ENCODE measurements around the gene VARS2.
"Not testable (repeated sequence)": the region's sequence is repeated elsewhere in the genome, so short reads cannot be mapped to it uniquely, and the experiment has no call there.

Gene VARS2

DNA sequence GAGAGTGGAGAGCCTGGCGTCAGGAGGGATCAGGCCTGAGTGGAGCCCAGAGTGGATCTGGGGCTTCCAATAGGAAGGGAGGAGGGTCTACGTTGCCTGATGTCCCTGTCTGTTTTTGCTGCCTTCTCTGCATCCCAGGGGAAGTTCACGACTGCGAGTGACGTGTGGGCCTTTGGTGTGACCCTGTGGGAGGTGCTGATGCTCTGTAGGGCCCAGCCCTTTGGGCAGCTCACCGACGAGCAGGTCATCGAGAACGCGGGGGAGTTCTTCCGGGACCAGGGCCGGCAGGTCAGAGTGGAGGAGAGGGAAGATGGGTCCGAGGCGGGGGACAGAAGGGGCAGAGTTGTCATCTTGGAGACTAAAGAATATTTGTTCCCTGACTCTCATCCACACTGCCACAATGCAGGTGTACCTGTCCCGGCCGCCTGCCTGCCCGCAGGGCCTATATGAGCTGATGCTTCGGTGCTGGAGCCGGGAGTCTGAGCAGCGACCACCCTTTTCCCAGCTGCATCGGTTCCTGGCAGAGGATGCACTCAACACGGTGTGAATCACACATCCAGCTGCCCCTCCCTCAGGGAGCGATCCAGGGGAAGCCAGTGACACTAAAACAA, 15.2 kb upstream of the VARS2 start:
- DNase-seq (ENCODE audit: low read depth in 2 of 3, low spot score in 2 of 3) = no peak

DNA sequence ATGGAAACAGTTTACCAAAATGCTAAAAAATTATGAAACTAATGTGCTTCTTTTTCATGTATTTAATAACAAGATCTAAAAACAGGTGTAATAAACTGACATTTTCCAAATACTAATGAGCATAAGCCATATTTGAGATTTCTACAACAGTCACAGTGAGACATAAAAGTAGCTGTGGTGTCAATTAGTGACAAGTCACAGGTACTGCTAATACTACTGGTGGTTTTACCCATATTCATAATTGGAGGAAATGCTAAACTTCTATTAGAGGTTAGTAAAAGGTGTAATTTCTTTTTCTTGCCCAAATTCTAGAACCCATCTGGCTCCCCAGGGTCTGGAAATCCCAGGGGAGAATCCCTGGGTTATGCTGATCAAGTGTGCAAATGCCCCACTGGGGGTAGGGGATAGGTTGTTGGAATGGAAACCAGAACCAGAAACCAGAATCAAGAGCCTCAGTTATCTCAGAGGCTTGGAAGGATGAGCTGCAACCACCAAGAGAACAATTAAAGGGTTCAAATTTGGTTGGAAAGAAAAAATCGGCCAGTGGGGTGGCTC, 13.1 kb upstream of the VARS2 start:
- no peak for DNase-seq (ENCODE audit: low read depth in 2 of 3, low spot score in 2 of 3)

GRCh38 chr6:30901436-30901835, 12.6 kb upstream of the VARS2 start:
- no peak for DNase-seq (ENCODE audit: low read depth in 2 of 3, low spot score in 2 of 3)

DNA sequence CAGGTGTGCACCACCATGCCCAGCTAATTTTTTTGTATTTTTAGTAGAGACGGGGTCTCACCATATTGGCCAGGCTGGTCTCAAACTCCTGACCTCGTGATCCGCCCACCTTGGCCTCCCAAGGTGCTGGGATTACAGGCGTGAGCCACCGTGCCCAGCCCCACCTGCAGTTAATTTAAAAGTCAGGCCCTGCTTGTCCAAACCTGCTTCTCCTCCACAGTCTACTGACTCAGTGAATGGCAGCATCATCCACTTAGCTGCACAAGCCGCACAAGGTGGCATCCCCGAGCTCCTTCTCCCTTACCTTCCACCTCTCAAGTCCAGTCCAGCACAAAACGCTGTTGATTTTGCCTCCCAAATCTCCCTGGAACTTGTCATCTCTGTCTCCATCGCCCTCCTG, 11.8 kb upstream of the VARS2 start:
- DNase-seq (ENCODE audit: low read depth in 2 of 3, low spot score in 2 of 3) = not testable (repeated sequence)

DNA sequence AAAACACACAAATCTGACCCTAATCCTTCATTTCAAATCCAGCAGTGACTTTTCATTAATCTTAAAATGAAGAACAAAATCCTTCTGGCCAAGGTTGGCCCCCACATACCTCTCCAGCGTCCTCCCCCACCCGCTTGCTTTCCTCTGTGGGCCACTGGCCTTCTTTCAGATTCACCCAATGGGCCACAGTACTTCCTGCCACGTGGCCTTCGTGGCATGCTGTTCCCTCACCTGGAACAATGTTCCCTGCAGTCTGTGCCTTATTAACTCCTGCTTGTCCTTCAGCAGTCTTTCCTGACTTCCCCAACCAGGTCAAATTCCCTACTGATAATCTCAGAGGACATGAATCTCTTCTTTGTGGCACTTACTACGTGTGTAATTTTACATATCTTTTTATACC, 11.3 kb upstream of the VARS2 start:
- no peak for DNase-seq (ENCODE audit: low read depth in 2 of 3, low spot score in 2 of 3)

DNA sequence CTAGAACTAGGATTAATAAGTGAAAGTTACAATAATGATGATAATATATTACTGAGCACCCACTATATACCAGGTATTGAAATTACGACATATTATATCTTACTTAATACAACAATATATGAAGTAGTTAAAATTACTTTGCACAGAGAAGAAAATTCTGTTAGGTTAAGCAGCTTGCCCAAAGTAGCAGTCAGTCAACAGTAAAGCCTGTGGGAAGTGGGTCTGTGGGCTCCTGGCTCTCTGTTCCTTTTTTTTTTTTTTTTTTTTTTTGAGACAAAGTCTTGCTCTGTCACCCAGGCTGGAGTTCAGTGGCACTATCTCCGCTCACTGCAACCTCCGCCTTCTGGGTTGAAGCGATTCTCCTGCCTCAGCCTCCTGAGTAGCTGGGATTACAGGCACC, 10.8 kb upstream of the VARS2 start:
- no peak for DNase-seq (ENCODE audit: low read depth in 2 of 3, low spot score in 2 of 3)

- DNase-seq (ENCODE audit: low read depth in 2 of 3, low spot score in 2 of 3) = not testable (repeated sequence)
These were observed 6.7 kb upstream of the VARS2 start for GRCh38 chr6:30907290-30907757.

- peak; percentile 62 to 87 (median 86) for DNase-seq (ENCODE audit: low read depth in 2 of 3, low spot score in 2 of 3)
These were observed 6.1 kb upstream of the VARS2 start, which contains the start of gene GTF2H4 for GRCh38 chr6:30907758-30908591. Gene GTF2H4, plus strand, starts transcription at chr6:30908207.

- no peak for DNase-seq (ENCODE audit: low read depth in 2 of 3, low spot score in 2 of 3)
These were observed 5.3 kb upstream of the VARS2 start for GRCh38 chr6:30908700-30909099.

DNA sequence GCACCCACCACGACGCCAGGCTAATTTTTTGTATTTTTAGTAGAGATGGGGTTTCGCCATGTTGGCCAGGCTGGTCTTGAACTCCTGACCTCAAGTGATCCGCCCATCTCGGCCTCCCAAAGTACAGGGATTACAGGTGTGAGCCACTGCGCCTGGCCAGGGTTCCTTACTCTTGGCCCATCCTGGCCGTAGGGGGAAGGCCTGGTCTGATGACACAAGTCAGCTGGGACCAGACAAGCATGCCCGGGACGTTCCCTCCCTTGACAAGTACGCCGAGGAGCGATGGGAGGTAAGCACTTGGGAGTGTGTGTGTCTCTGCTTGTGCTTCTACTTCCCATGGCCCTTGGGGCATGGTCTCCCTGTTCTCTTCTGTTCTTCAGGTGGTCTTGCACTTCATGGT, 3.6 kb upstream of the VARS2 start:
- DNase-seq (ENCODE audit: low read depth in 2 of 3, low spot score in 2 of 3) = not testable (repeated sequence)

GRCh38 chr6:30912746-30913520, 1.1 kb upstream of the VARS2 start:
- DNase-seq (ENCODE audit: low read depth in 2 of 3, low spot score in 2 of 3) = no peak

DNA sequence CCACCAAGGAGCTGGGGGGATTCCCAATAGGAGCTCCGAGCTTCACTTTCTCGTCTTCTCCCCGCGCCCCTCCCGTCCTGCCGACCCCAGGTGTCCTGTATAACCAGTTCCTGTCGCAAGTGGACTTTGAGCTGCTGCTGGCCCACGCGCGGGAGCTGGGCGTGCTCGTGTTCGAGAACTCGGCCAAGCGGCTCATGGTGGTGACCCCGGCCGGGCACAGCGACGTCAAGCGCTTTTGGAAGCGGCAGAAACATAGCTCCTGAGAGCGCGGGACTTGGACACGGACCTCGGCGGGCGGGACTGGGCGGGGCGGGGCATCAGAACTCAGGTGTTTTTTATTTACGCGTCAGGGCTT, 340 bp upstream of the VARS2 start:
- no peak for DNase-seq (ENCODE audit: low read depth in 2 of 3, low spot score in 2 of 3)

DNA sequence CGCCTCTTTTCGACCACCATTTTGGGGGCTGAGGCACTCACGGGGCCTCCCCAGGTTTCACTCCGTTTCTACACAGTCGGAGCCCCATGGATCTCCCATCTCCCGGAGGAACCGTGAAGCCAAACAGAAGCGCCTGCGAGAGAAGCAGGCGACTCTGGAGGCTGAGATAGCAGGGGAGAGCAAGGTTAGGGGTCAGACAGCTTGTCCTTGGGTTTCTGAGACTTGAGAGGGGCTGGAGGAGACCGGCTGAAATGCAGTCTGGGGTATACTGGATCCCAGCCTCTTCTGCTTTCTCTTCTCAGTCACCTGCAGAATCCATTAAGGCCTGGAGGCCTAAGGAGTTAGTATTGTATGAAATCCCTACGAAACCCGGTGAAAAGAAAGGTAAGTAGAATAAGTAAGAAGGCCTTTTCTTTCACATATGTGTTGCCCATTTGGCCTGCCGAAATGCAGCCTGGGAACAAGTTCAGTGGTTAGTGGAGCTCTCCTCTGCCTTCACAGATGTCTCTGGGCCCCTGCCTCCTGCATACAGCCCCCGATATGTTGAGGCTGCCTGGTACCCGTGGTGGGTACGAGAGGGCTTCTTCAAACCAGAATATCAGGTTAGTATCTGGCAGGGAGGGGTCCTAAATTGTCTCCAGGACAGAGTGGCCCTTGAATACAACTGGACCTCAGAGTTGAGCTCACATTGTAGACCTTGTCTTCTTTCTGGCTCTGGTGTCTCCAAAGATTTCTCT, 984 bp downstream of the VARS2 start:
- DNase-seq (ENCODE audit: low read depth in 2 of 3, low spot score in 2 of 3) = no peak

- DNase-seq (ENCODE audit: low read depth in 2 of 3, low spot score in 2 of 3) = no peak
These were observed 1.5 kb downstream of the VARS2 start for GRCh38 chr6:30915591-30915946.

GRCh38 chr6:30917041-30917440, 3.0 kb downstream of the VARS2 start:
- DNase-seq (ENCODE audit: low read depth in 2 of 3, low spot score in 2 of 3) = no peak

- DNase-seq (ENCODE audit: low read depth in 2 of 3, low spot score in 2 of 3) = no peak
These were observed 3.4 kb downstream of the VARS2 start for GRCh38 chr6:30917487-30917886.

- DNase-seq (ENCODE audit: low read depth in 2 of 3, low spot score in 2 of 3) = no peak
These were observed 4.6 kb downstream of the VARS2 start for GRCh38 chr6:30918670-30919069.

DNA sequence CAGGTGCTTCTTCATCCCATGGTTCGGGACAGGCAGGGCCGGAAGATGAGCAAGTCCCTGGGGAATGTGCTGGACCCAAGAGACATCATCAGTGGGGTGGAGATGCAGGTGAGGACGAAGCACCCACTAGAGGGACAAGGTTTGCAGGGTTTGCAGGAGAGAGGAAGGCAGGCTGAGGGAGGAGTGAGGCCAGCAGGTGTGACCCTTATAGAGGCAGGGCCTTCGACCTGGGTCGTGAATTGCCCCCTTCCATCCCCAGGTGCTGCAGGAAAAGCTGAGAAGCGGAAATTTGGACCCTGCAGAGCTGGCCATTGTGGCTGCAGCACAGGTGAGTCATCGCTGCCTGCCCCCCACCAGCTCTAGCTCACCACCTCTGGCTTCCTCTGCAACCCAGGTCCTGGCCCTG, 8.4 kb downstream of the VARS2 start:
- DNase-seq (ENCODE audit: low read depth in 2 of 3, low spot score in 2 of 3) = no peak

DNA sequence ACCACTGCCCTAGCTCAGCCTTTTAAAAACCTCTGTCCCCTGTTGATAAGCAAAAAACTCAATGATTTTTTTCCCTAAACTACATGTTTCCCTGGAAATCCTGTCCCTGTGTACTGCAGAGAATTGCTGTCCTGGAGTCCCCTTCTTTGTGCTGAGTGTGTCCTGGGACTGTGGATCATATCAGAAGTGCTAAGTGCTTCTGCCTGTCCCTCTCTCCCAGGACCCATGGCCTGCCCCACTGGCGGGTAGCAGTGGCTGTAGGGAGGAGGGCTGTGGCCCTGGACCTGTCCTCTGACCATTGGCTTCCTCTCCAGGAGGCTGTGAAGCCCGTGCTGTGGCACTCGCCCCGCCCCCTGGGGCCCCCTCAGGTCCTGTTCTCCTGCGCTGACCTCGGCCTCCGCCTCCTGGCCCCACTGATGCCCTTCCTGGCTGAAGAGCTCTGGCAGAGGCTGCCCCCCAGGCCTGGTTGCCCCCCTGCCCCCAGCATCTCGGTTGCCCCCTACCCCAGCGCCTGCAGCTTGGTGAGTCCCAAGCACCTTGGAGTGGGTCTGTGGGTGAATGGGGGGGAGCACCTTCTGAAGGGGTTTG, 10.1 kb downstream of the VARS2 start:
- not testable (repeated sequence) for DNase-seq (ENCODE audit: low read depth in 2 of 3, low spot score in 2 of 3)

GRCh38 chr6:30926644-30927043, 12.6 kb downstream of the VARS2 start:
- no peak for DNase-seq (ENCODE audit: low read depth in 2 of 3, low spot score in 2 of 3)

GRCh38 chr6:30927080-30927479, 13.0 kb downstream of the VARS2 start:
- not testable (repeated sequence) for DNase-seq (ENCODE audit: low read depth in 2 of 3, low spot score in 2 of 3)
